Measurements from ENCODE around the gene COL8A2.

COL8A2 gene

DNA sequence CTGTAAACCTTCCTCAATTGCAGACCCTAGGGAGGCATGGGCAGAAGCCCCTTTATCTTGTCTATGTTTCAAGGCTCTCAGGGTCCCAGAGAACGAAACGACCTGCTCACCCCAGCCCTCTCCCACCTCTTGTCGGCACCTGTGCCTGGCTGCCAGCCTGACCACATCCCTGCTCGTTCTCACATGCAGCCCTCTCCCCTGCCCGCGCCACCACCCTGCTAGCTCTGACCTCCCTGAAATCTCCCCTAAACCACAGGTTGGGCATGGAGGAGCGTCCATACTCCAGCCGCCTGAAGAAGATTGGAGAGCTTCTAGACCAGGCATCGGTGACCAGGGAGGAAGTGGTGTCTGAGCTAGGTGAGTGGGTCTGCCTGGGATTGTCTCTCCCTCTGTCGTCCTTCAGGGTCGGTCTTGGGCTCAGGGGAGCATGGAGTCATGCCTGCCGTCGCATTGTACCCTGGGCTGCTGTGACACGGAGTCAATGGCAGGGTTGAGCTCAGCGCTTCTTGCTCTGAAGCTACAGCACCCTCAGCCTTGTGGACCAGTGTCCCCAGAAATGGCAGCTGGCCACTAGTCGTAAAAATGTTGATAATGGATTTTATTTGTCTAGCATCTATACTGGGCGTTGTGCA, 32.7 kb downstream of the COL8A2 start:
- no peak for TF ChIP-seq POLR2AphosphoS5 (IDR thresholded peaks at IDR 0.05; ENCODE audit: low read depth)
- TF ChIP-seq, protein P1, sequence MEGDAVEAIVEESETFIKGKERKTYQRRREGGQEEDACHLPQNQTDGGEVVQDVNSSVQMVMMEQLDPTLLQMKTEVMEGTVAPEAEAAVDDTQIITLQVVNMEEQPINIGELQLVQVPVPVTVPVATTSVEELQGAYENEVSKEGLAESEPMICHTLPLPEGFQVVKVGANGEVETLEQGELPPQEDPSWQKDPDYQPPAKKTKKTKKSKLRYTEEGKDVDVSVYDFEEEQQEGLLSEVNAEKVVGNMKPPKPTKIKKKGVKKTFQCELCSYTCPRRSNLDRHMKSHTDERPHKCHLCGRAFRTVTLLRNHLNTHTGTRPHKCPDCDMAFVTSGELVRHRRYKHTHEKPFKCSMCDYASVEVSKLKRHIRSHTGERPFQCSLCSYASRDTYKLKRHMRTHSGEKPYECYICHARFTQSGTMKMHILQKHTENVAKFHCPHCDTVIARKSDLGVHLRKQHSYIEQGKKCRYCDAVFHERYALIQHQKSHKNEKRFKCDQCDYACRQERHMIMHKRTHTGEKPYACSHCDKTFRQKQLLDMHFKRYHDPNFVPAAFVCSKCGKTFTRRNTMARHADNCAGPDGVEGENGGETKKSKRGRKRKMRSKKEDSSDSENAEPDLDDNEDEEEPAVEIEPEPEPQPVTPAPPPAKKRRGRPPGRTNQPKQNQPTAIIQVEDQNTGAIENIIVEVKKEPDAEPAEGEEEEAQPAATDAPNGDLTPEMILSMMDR (IDR thresholded peaks at IDR 0.05; ENCODE audit: insufficient read depth, low read length) = no peak
- no peak for TF ChIP-seq GABPA (IDR thresholded peaks at IDR 0.05; ENCODE audit: low read depth)
- TF ChIP-seq, protein P2, sequence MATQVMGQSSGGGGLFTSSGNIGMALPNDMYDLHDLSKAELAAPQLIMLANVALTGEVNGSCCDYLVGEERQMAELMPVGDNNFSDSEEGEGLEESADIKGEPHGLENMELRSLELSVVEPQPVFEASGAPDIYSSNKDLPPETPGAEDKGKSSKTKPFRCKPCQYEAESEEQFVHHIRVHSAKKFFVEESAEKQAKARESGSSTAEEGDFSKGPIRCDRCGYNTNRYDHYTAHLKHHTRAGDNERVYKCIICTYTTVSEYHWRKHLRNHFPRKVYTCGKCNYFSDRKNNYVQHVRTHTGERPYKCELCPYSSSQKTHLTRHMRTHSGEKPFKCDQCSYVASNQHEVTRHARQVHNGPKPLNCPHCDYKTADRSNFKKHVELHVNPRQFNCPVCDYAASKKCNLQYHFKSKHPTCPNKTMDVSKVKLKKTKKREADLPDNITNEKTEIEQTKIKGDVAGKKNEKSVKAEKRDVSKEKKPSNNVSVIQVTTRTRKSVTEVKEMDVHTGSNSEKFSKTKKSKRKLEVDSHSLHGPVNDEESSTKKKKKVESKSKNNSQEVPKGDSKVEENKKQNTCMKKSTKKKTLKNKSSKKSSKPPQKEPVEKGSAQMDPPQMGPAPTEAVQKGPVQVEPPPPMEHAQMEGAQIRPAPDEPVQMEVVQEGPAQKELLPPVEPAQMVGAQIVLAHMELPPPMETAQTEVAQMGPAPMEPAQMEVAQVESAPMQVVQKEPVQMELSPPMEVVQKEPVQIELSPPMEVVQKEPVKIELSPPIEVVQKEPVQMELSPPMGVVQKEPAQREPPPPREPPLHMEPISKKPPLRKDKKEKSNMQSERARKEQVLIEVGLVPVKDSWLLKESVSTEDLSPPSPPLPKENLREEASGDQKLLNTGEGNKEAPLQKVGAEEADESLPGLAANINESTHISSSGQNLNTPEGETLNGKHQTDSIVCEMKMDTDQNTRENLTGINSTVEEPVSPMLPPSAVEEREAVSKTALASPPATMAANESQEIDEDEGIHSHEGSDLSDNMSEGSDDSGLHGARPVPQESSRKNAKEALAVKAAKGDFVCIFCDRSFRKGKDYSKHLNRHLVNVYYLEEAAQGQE (IDR thresholded peaks at IDR 0.05; ENCODE audit: insufficient replicate concordance, low read depth) = no peak
- TF ChIP-seq SPI1 (IDR thresholded peaks at IDR 0.05; ENCODE audit: borderline replicate concordance, low read depth) = no peak
- Histone ChIP-seq H3K4me3 (replicated peaks; ENCODE audit: insufficient read depth, low read length) (no peak overlapping the region), H3K27me3 (ENCODE audit: insufficient read depth, poor library complexity, severe bottlenecking) (no peaks in the 10 kb centered on the region), H3K27ac (replicated peaks) (no peak overlapping the region)
- DNase-seq (ENCODE audit: low read depth in 1 of 2, low spot score in 1 of 2) = no peak

DNA sequence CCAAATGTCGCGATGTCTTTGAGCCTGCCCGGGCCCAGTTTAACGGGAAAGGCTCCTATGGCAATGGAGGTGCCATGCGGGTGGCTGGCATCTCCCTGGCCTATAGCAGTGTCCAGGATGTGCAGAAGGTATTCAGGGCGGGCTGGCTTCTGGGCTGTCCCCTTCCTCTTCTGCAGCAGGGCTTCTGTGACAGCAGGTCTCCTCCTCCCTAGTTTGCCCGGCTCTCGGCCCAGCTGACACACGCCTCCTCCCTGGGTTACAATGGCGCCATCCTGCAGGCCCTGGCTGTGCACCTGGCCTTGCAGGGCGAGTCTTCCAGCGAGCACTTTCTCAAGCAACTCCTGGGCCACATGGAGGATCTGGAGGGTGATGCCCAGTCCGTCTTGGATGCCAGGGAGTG, 33.3 kb downstream of the COL8A2 start:
- H3K27me3 ChIP-seq (ENCODE audit: insufficient read depth, poor library complexity, severe bottlenecking) = no peaks in the 10 kb centered on the region
- DNase-seq (ENCODE audit: low read depth in 1 of 2, low spot score in 1 of 2) = no peak

DNA sequence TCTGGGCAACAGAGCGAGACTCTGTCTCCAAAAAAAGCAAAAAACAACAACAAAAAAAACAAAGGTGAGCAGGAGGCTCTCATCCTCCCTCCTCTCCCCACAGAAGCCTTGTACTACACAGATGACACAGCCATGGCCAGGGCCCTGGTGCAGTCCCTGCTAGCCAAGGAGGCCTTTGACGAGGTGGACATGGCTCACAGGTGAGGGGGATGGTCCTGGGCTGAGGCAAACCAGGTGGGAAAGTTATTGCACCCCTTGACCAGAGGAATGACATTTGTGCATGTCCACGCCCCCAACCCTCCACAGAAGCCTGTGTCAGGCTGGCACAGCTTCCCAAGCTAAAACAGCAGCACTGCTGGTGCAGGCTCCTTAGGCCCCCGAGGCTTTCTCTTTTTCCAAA, 33.9 kb downstream of the COL8A2 start:
- no peak for TF ChIP-seq SPI1 (IDR thresholded peaks at IDR 0.05; ENCODE audit: borderline replicate concordance, low read depth)
- TF ChIP-seq GABPA (IDR thresholded peaks at IDR 0.05; ENCODE audit: low read depth) = no peak
- TF ChIP-seq, protein P1 (IDR thresholded peaks at IDR 0.05; ENCODE audit: insufficient read depth, low read length) = no peak
- no peak for TF ChIP-seq POLR2AphosphoS5 (IDR thresholded peaks at IDR 0.05; ENCODE audit: low read depth)
- TF ChIP-seq, protein P2 (IDR thresholded peaks at IDR 0.05; ENCODE audit: insufficient replicate concordance, low read depth) = no peak
- DNase-seq (ENCODE audit: low read depth in 1 of 2, low spot score in 1 of 2) = no peak
- no peak overlapping the region for H3K27ac ChIP-seq (replicated peaks)
- no peak overlapping the region for H3K4me3 ChIP-seq (replicated peaks; ENCODE audit: insufficient read depth, low read length)
- H3K27me3 ChIP-seq (ENCODE audit: insufficient read depth, poor library complexity, severe bottlenecking) = no peaks in the 10 kb centered on the region

More for the DNA sequence above, 33.3 kb downstream of the COL8A2 start:
- no peak overlapping the region for H3K4me3 ChIP-seq (replicated peaks; ENCODE audit: insufficient read depth, low read length)
- no peak overlapping the region for H3K27ac ChIP-seq (replicated peaks)
- no peak for TF ChIP-seq GABPA (IDR thresholded peaks at IDR 0.05; ENCODE audit: low read depth)
- TF ChIP-seq, protein P2 (IDR thresholded peaks at IDR 0.05; ENCODE audit: insufficient replicate concordance, low read depth) = no peak
- no peak for TF ChIP-seq POLR2AphosphoS5 (IDR thresholded peaks at IDR 0.05; ENCODE audit: low read depth)
- TF ChIP-seq SPI1 (IDR thresholded peaks at IDR 0.05; ENCODE audit: borderline replicate concordance, low read depth) = no peak
- TF ChIP-seq, protein P1 (IDR thresholded peaks at IDR 0.05; ENCODE audit: insufficient read depth, low read length) = no peak
